H1 (cell line): Measurements from ENCODE around the gene SNAP29. TPM values are rescaled to one million over a fixed set of nuclear protein-coding genes. Genes with fewer than 3 reads are reported as not detected.

Experiments used
- CTCF ChIA-PET: fragments of 300-600 bp; sonication (Branson Sonifier 250); formaldehyde crosslinking; loops from one replicate; lab custom pipeline; 2021; ENCODE audit not compliant: partially characterized antibody; lab: Charles Lee
- POLR2A ChIA-PET: fragments of 300-600 bp; sonication (Branson Sonifier 250); formaldehyde crosslinking; loops from one replicate; lab custom pipeline; 2021; ENCODE audit warnings: inconsistent platforms; ENCODE audit not compliant: partially characterized antibody; lab: Charles Lee
- DNase-seq, 2 experiments: peaks; one replicate each; pipeline versions ENCODE4 v3.0.0 to v3.0.0-alpha.2; 2010 to 2022; ENCODE audit warnings: low spot score in 2 of 2, low read depth in 1 of 2, mixed read lengths in 1 of 2
- FAIRE-seq: peaks from 2 replicates; lab custom pipeline; 2011; peaks lifted over from hg19 to GRCh38; lab: Jason Lieb, UNC
- H2AFZ ChIP-seq: 2 replicates; pipeline ENCODE4 v1.8.1; 2012; ENCODE audit warnings: low read length, inconsistent platforms
- H2AK5ac ChIP-seq: 2 replicates; pipeline ENCODE4 v1.6.1; 2013; ENCODE audit warnings: low read depth, low read length
- H2BK120ac ChIP-seq: replicated peaks from 2 replicates; pipeline ENCODE3; 2013; ENCODE audit warnings: low read depth, low read length, inconsistent platforms
- H2BK12ac ChIP-seq: 2 replicates; pipeline ENCODE4 v1.6.1; 2013; ENCODE audit warnings: low read depth, low read length
- H2BK15ac ChIP-seq: 2 replicates; pipeline ENCODE4 v1.6.1; 2013; ENCODE audit warnings: low read length
- H2BK20ac ChIP-seq: 2 replicates; pipeline ENCODE4 v1.6.1; 2013; ENCODE audit warnings: low read length
- H2BK5ac ChIP-seq: 2 replicates; pipeline ENCODE4 v1.6.1; 2013; ENCODE audit warnings: low read depth, low read length
- H3K14ac ChIP-seq: 2 replicates; pipeline ENCODE4 v1.6.1; 2013; ENCODE audit warnings: inconsistent platforms; ENCODE audit not compliant: insufficient read length
- H3K18ac ChIP-seq: 2 replicates; pipeline ENCODE4 v1.6.1; 2013; ENCODE audit warnings: low read length; ENCODE audit errors: extremely low read depth
- H3K23ac ChIP-seq: 2 replicates; pipeline ENCODE4 v1.6.1; 2013; ENCODE audit warnings: inconsistent platforms; ENCODE audit not compliant: insufficient read length
- H3K23me2 ChIP-seq: 2 replicates; pipeline ENCODE4 v1.6.1; 2013; ENCODE audit warnings: low read depth, low read length
- H3K27ac ChIP-seq: 2 replicates; pipeline ENCODE4 v1.6.1; 2011; ENCODE audit warnings: low read depth, low read length, inconsistent platforms
- H3K27me3 ChIP-seq, 4 experiments: replicated peaks in 1 of 4; 1 replicate in 1 of 4; 2 replicates in 3 of 4; pipeline versions ENCODE4 v1.6.1 to v1.8.1; 2011 to 2013; ENCODE audit warnings: low read length in 3 of 4, mild to moderate bottlenecking in 3 of 4, inconsistent platforms in 2 of 4, mixed read lengths in 2 of 4, moderate library complexity in 1 of 4; ENCODE audit not compliant: control insufficient read depth in 3 of 4, insufficient read depth in 3 of 4; ENCODE audit errors: extremely low read depth in 1 of 4
- H3K36me3 ChIP-seq, 4 experiments: 2 replicates each; pipeline versions ENCODE4 v1.6.1 to v1.8.1; 2011 to 2013; ENCODE audit warnings: mild to moderate bottlenecking in 4 of 4, low read length in 3 of 4, moderate library complexity in 2 of 4, control low read depth in 1 of 4, inconsistent platforms in 1 of 4; ENCODE audit not compliant: insufficient read depth in 4 of 4, control insufficient read depth in 2 of 4
- H3K4ac ChIP-seq: replicated peaks from 2 replicates; pipeline ENCODE3; 2013; ENCODE audit warnings: low read length, low read depth, mixed read lengths, inconsistent platforms; ENCODE audit not compliant: insufficient read length
- H3K4me1 ChIP-seq, 4 experiments: replicated peaks in 1 of 4; 1 replicate in 1 of 4; 2 replicates in 3 of 4; pipeline versions ENCODE4 v1.6.1 to v1.8.1; 2011 to 2013; ENCODE audit warnings: low read length in 3 of 4, inconsistent platforms in 2 of 4, mixed read lengths in 1 of 4; ENCODE audit not compliant: insufficient read depth in 4 of 4, control insufficient read depth in 3 of 4
- H3K4me2 ChIP-seq, 2 experiments: 2 replicates each; pipeline versions ENCODE4 v1.6.1 to v1.8.1; 2011 to 2013; ENCODE audit warnings: low read depth in 2 of 2, low read length in 2 of 2, control low read depth in 1 of 2, inconsistent platforms in 1 of 2, mild to moderate bottlenecking in 1 of 2; ENCODE audit not compliant: insufficient read depth in 1 of 2
- H3K4me3 ChIP-seq, 4 experiments: fragments of 200-600, 300-600 bp in 1 of 4; sonication (generic), shearing (Covaris generic), sonication (Bioruptor Twin) in 1 of 4; 2 replicates each; pipeline versions ENCODE4 v1.5.1 to v1.8.1; 2011 to 2016; ENCODE audit warnings: low read length in 4 of 4, low read depth in 3 of 4, control low read depth in 2 of 4, inconsistent platforms in 2 of 4, mild to moderate bottlenecking in 2 of 4, mixed read lengths in 1 of 4, moderate library complexity in 1 of 4; ENCODE audit not compliant: insufficient read depth in 2 of 4; ENCODE audit errors: extremely low read depth in 1 of 4
- H3K56ac ChIP-seq: replicated peaks from 2 replicates; pipeline ENCODE3; 2013; ENCODE audit warnings: low read depth, mild to moderate bottlenecking, mixed read lengths, low read length, inconsistent platforms; ENCODE audit not compliant: insufficient read length
- H3K79me1 ChIP-seq: 2 replicates; pipeline ENCODE4 v1.6.1; 2013; ENCODE audit warnings: low read depth, low read length, control low read depth
- H3K79me2 ChIP-seq, 2 experiments: 2 replicates each; pipeline versions ENCODE4 v1.6.1 to v1.8.1; 2012 to 2013; ENCODE audit warnings: low read length in 2 of 2, mild to moderate bottlenecking in 2 of 2, inconsistent platforms in 1 of 2; ENCODE audit not compliant: insufficient read depth in 2 of 2, control insufficient read depth in 1 of 2
- H3K9ac ChIP-seq, 4 experiments: replicated peaks in 1 of 4; 1 replicate in 1 of 4; 2 replicates in 3 of 4; pipeline versions ENCODE4 v1.6.1 to v1.8.1; 2011 to 2013; ENCODE audit warnings: low read depth in 3 of 4, low read length in 3 of 4, control low read depth in 2 of 4, mild to moderate bottlenecking in 2 of 4, moderate library complexity in 2 of 4, inconsistent platforms in 1 of 4; ENCODE audit errors: extremely low read depth in 1 of 4
- H3K9me3 ChIP-seq, 2 experiments: 2 replicates each; pipeline versions ENCODE4 v1.6.1 to v1.8.1; 2012 to 2013; ENCODE audit warnings: mild to moderate bottlenecking in 2 of 2, moderate library complexity in 2 of 2, control low read depth in 1 of 2, inconsistent platforms in 1 of 2, low read depth in 1 of 2, low read length in 1 of 2, mixed read lengths in 1 of 2; ENCODE audit not compliant: insufficient read depth in 2 of 2
- H4K20me1 ChIP-seq, 2 experiments: replicated peaks in 1 of 2; 2 replicates each; pipeline versions ENCODE3 to v1.8.1; 2011 to 2013; ENCODE audit warnings: inconsistent platforms in 2 of 2, low read length in 2 of 2, mild to moderate bottlenecking in 1 of 2; ENCODE audit not compliant: insufficient read depth in 2 of 2, control insufficient read depth in 1 of 2
- H4K5ac ChIP-seq: 2 replicates; pipeline ENCODE4 v1.6.1; 2013; ENCODE audit warnings: low read length, low read depth, mixed read lengths, inconsistent platforms; ENCODE audit not compliant: insufficient read length
- H4K8ac ChIP-seq: 2 replicates; pipeline ENCODE4 v1.8.0; 2013; ENCODE audit warnings: mild to moderate bottlenecking, moderate library complexity, low read length, inconsistent platforms; ENCODE audit not compliant: insufficient read depth; ENCODE audit errors: extremely low read depth
- H4K91ac ChIP-seq: replicated peaks from 2 replicates; pipeline ENCODE3; 2013; ENCODE audit warnings: low read length, mixed read lengths, inconsistent platforms; ENCODE audit not compliant: insufficient read length
- CHD2 ChIP-seq: IDR thresholded peaks from 2 replicates; pipeline ENCODE4 v1.6.1; 2012; ENCODE audit warnings: low read length, improper control_type of control experiment
- EP300 ChIP-seq, 2 experiments: IDR thresholded peaks; 1 replicate in 1 of 2; 2 replicates in 1 of 2; pipeline ENCODE4 v1.6.1; 2011 to 2012; ENCODE audit warnings: low read depth in 2 of 2, low read length in 2 of 2, mild to moderate bottlenecking in 2 of 2, borderline replicate concordance in 1 of 2, inconsistent platforms in 1 of 2, moderate library complexity in 1 of 2
- FOSL1 ChIP-seq: IDR thresholded peaks from 2 replicates; pipeline ENCODE4 v1.6.1; 2011; ENCODE audit warnings: mild to moderate bottlenecking, low read depth, low read length, moderate library complexity; ENCODE audit not compliant: insufficient read depth
- HDAC2 ChIP-seq, 2 experiments: fragments of 300-600 bp in 1 of 2; sonication (generic) in 1 of 2; IDR thresholded peaks; 2 replicates each; pipeline ENCODE4 v1.6.1; 2011 to 2012; ENCODE audit warnings: low read depth in 2 of 2, low read length in 2 of 2, mild to moderate bottlenecking in 2 of 2, moderate library complexity in 2 of 2, borderline replicate concordance in 1 of 2, inconsistent platforms in 1 of 2
- KDM1A ChIP-seq: fragments of 200-600, 300-600 bp; sonication (generic); IDR thresholded peaks from 2 replicates; pipeline ENCODE4 v1.7.1; 2016; ENCODE audit warnings: mild to moderate bottlenecking, low read length, borderline replicate concordance
- NANOG ChIP-seq: IDR thresholded peaks from 2 replicates; pipeline ENCODE4 v1.6.1; 2011; ENCODE audit warnings: low read length, low read depth, mild to moderate bottlenecking, inconsistent platforms; ENCODE audit not compliant: insufficient read depth, poor library complexity, severe bottlenecking
- RFX5 ChIP-seq: IDR thresholded peaks from 2 replicates; pipeline ENCODE4 v1.6.1; 2011; ENCODE audit warnings: low read depth, low read length, improper control_type of control experiment, borderline replicate concordance
- SP1 ChIP-seq: IDR thresholded peaks from 2 replicates; pipeline ENCODE4 v1.6.1; 2011; ENCODE audit warnings: low read depth, low read length
- SRF ChIP-seq: IDR thresholded peaks from 2 replicates; pipeline ENCODE4 v1.6.1; 2011; ENCODE audit warnings: mild to moderate bottlenecking, low read depth, low read length, moderate library complexity
- ZNF274 ChIP-seq: IDR thresholded peaks from 2 replicates; pipeline ENCODE4 v1.7.0; 2012; ENCODE audit warnings: low read length, borderline replicate concordance; ENCODE audit errors: extremely low read depth
- WGBS, 2 experiments: shearing (Covaris generic) in 1 of 2; methylation state at CpG; one replicate each; pipeline versions ENCODE4 v1.1.6 to v1.1.7; 2013 to 2015; ENCODE audit warnings: low lambda C conversion rate in 2 of 2, mixed read lengths in 2 of 2, inconsistent platforms in 1 of 2, low coverage in 1 of 2, missing lambda C conversion rate in 1 of 2; ENCODE audit not compliant: insufficient replicate concordance in 2 of 2, insufficient coverage in 1 of 2, insufficient read length in 1 of 2; ENCODE audit errors: extremely low coverage in 1 of 2, missing lambda C conversion rate in 1 of 2; 5-methylcytosine and 5-hydroxymethylcytosine counted together
- polyA plus RNA-seq, 7 experiments: library from polyadenylated mRNA; depleted of rRNA in 3 of 7; stranded (reverse) in 5 of 7; unstranded in 2 of 7; fragments of >200 nt in 5 of 7; fragments of 200-250 nt in 2 of 7; gene quantifications; 1 replicate in 5 of 7; 2 replicates in 1 of 7; 4 replicates in 1 of 7; pipeline versions ENCODE4 v1.2.1 to v1.2.3, GENCODE V29; 2011 to 2013; ENCODE audit warnings: missing spikeins in 2 of 7, mixed read lengths in 2 of 7
- total RNA-seq: library from RNA; stranded (reverse); fragmentation: NEBNext Ultra II Directional; extraction: Animal tissue kit (Norgen Biotek cat#: 25700); gene quantifications from 2 replicates; pipeline ENCODE4 v1.2.1, GENCODE V29; 2021

Gene SNAP29
- total and polyA plus RNA-seq, 2 of the 8 experiments (the other 6 are each of a cell fraction or from before 2014, with no cell fraction given), result 11.8 to 15.0 TPM

DNA sequence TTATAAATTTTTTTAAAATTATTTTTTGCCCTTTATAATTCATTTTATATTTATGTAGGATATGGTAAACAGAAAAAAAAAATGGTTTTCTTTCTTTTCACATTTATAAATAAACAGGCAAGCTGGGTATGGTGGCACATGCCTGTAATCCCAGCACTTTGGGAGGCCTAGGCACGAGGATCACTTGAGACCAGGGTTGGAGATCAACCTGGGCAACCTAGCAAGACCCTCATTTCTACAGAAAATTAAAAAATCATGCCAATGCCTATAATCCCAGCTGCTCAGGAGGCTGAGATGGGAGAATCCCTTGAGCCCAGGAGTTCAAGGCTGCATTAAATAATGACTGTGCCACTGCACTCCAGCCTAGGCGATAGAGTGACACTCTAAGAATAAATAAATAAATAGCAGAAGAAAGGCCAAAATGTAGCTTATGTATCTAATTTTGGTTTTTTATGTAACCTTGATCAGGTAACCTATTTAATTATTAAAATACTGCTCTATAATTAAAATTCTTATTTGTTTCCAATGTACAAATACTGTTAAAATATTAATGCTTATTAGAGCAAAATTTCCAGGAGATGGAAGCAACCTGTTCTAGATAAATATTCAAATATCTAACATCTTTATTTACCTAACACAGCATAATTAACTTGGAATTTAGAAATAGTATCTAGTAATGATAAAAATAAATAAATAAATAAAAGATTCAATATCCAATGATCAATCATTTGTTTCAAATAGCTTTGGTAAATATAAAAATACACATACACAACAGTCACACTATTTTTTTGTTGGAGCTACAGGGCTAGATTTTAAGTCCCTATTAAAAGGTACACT lies 21.6 kb upstream of the SNAP29 start:
- H3K4me1 ChIP-seq, result peaks cover 1 to 8% (median 6%) of the 10 kb centered on the region in 4 experiments; a peak in 3 of 7 replicates
- H2BK20ac ChIP-seq, result no peak overlapping the region
- no peak overlapping the region for H4K8ac ChIP-seq
- no peak overlapping the region for H3K18ac ChIP-seq
- no peak overlapping the region for H3K4me3 ChIP-seq
- WGBS, 2 experiments, result 97% methylated on average over 2 of the region's 2 CpGs; no CpG with 5 or more reads in 1 of the 2 experiments
- ChIA-PET CTCF (no interaction called here), POLR2A (interaction anchor here (0.6 kb wide), 1 partner anchor 855 kb away, joined by 4 read pairs; no protein-coding TSS in a partner anchor)
- FAIRE-seq (no peak), DNase-seq (no peak)
- peaks cover 0 to 1% of the 10 kb centered on the region in 2 experiments for H4K20me1 ChIP-seq
- H2BK15ac ChIP-seq, result no peak overlapping the region
- H3K79me1 ChIP-seq, result no peaks in the 10 kb centered on the region
- no peak overlapping the region for H3K23ac ChIP-seq
- no peak overlapping the region for H3K9ac ChIP-seq
- no peak overlapping the region for H2BK5ac ChIP-seq
- no peak overlapping the region for H3K27ac ChIP-seq
- no peaks in the 10 kb centered on the region for H3K23me2 ChIP-seq
- H3K79me2 ChIP-seq, result no peaks in the 10 kb centered on the region
- H3K36me3 ChIP-seq, result 0 out of 8 replicates have a peak, but pooled peaks cover 0 to 5% (median 1%) of the 10 kb centered on the region in 4 experiments
- no peak overlapping the region for H3K4ac ChIP-seq
- no peak overlapping the region for H2AK5ac ChIP-seq
- no peak overlapping the region for H4K5ac ChIP-seq
- no peaks in the 10 kb centered on the region for H3K27me3 ChIP-seq
- no peak overlapping the region for H3K4me2 ChIP-seq
- H2BK12ac ChIP-seq, result no peak overlapping the region
- no peak overlapping the region for H2BK120ac ChIP-seq
- no peak overlapping the region for H4K91ac ChIP-seq
- H3K56ac ChIP-seq, result no peak overlapping the region
- no peaks in the 10 kb centered on the region for H3K9me3 ChIP-seq
- H2AFZ ChIP-seq, result no peak overlapping the region
- no peak overlapping the region for H3K14ac ChIP-seq
- TF ChIP-seq CHD2, result no peak
- no peak for TF ChIP-seq FOSL1
- no peak for TF ChIP-seq EP300 (IDR thresholded peaks at IDR 0.05; ENCODE audit: borderline replicate concordance in 1 of 2, low read depth in 2 of 2, low read length in 2 of 2)
- TF ChIP-seq SP1, result no peak
- TF ChIP-seq SRF, result no peak
- no peak for TF ChIP-seq ZNF274
- no peak for TF ChIP-seq KDM1A
- no peak for TF ChIP-seq HDAC2 (IDR thresholded peaks at IDR 0.05; ENCODE audit: borderline replicate concordance in 1 of 2, low read depth in 2 of 2, low read length in 2 of 2)
- TF ChIP-seq NANOG, result no peak
- no peak for TF ChIP-seq RFX5
